CD4-positive, alpha-beta T cell (primary cell): Measurements from ENCODE around the gene CNTFR. TPM values are rescaled to one million over a fixed set of nuclear protein-coding genes. Genes with fewer than 3 reads are reported as not detected.

Experiments used
- ATAC-seq: fragments of 200-7000 bp; cut with Tn5 transposase; one replicate; pipeline ENCODE4 v1.10.0; 2022; ENCODE audit warnings: mild to moderate bottlenecking; ENCODE audit not compliant: poor library complexity
- CTCF ChIA-PET: fragments of 350-600 bp; sonication (Branson Sonifier 250); formaldehyde crosslinking; loops from one replicate; lab custom pipeline; 2021; ENCODE audit warnings: antibody characterized with exemption, inconsistent platforms; lab: Charles Lee
- POLR2A ChIA-PET: fragments of 350-600 bp; sonication (Branson Sonifier 250); formaldehyde crosslinking; loops from one replicate; lab custom pipeline; 2021; ENCODE audit warnings: antibody characterized with exemption, inconsistent platforms; lab: Charles Lee
- DNase-seq, 14 experiments: peaks; one replicate each; pipeline ENCODE4 v3.0.0-alpha.2; 2013 to 2020; ENCODE audit warnings: mixed read lengths in 2 of 14
- H3K27ac ChIP-seq, 2 donors: one replicate each; pipeline versions ENCODE4 v1.5.1 to v1.7.0; 2013; ENCODE audit warnings: low read length in 2 of 2, low read depth in 1 of 2, mild to moderate bottlenecking in 1 of 2
- H3K27me3 ChIP-seq, 2 experiments: 1 replicate in 1 of 2; 2 replicates in 1 of 2; pipeline versions ENCODE4 v1.6.1 to v1.7.0; 2013; ENCODE audit warnings: low read length in 2 of 2, control low read depth in 1 of 2, mild to moderate bottlenecking in 1 of 2, moderate library complexity in 1 of 2; ENCODE audit not compliant: insufficient read depth in 2 of 2, control insufficient read depth in 1 of 2
- H3K36me3 ChIP-seq: one replicate; pipeline ENCODE4 v1.6.1; 2013; ENCODE audit warnings: low read length, control low read depth; ENCODE audit not compliant: insufficient read depth
- H3K4me1 ChIP-seq: one replicate; pipeline ENCODE4 v1.6.1; 2013; ENCODE audit warnings: low read length, control low read depth; ENCODE audit not compliant: insufficient read depth
- H3K4me3 ChIP-seq: one replicate; pipeline ENCODE4 v1.5.1; 2013; ENCODE audit warnings: mild to moderate bottlenecking, low read length, moderate library complexity
- H3K9me3 ChIP-seq, 2 experiments: 1 replicate in 1 of 2; 2 replicates in 1 of 2; pipeline versions ENCODE4 v1.6.1 to v1.7.0; 2013; ENCODE audit warnings: low read length in 2 of 2, mild to moderate bottlenecking in 2 of 2, control low read depth in 1 of 2, moderate library complexity in 1 of 2; ENCODE audit not compliant: control insufficient read depth in 1 of 2, insufficient read depth in 1 of 2
- H3K27ac Mint-ChIP-seq: one replicate; pipeline ENCODE4 v1.8.0; 2020; ENCODE audit warnings: mixed read lengths
- H3K27me3 Mint-ChIP-seq: one replicate; pipeline ENCODE4 v1.8.0; 2021; ENCODE audit warnings: mixed read lengths
- H3K36me3 Mint-ChIP-seq: one replicate; pipeline ENCODE4 v1.8.0; 2021; ENCODE audit warnings: low read depth, mixed read lengths
- H3K4me1 Mint-ChIP-seq: one replicate; pipeline ENCODE4 v1.8.0; 2021; ENCODE audit warnings: low read depth, mixed read lengths
- H3K4me3 Mint-ChIP-seq: one replicate; pipeline ENCODE4 v1.8.0; 2020; ENCODE audit warnings: mild to moderate bottlenecking, mixed read lengths
- H3K9me3 Mint-ChIP-seq: one replicate; pipeline ENCODE4 v1.8.0; 2020; ENCODE audit warnings: mixed read lengths
- CTCF ChIP-seq: fragments of 200-600 bp; IDR thresholded peaks from one replicate; pipeline ENCODE4 v1.8.0; 2022; ENCODE audit warnings: antibody characterized with exemption, mild to moderate bottlenecking
- intact Hi-C, 2 experiments: fragments of 100-400 bp; cut with DNase I in 1 of 2; cut with micrococcal nuclease in 1 of 2; formaldehyde crosslinking; loops; one replicate each; pipeline versions ENCODE4 v1.15.1 to v1.9.0; 2023 to 2025; cut with DNase I, micrococcal nuclease
- total RNA-seq, 174 experiments: library from RNA in 2 of 174; stranded (reverse) in 2 of 174; gene quantifications; one replicate each; pipeline ENCODE4 v1.2.3 and lab custom pipeline; 2021 to 2026

Gene CNTFR
- total RNA-seq, 2 experiments from 2014 or later, result not detected

GRCh38 chr9:34575862-34576596 is 13.5 kb downstream of the CNTFR start:
- no peak overlapping the region for H3K4me3 Mint-ChIP-seq
- ChIA-PET CTCF (interaction anchor here (0.6 kb wide), 1 partner anchor 118 kb away, joined by 3 read pairs; no protein-coding TSS in a partner anchor), POLR2A (no interaction called here)
- ATAC-seq (no peak), DNase-seq (no peak)
- H3K9me3 Mint-ChIP-seq, result no peaks in the 10 kb centered on the region
- H3K4me1 Mint-ChIP-seq, result peaks cover 10% of the 10 kb centered on the region
- Histone ChIP-seq H3K4me1 (peaks cover 13% of the 10 kb centered on the region), H3K27me3 (peaks cover 44 to 54% of the 10 kb centered on the region in 2 experiments), H3K4me3 (no peak overlapping the region), H3K36me3 (no peaks in the 10 kb centered on the region), H3K27ac (no peak overlapping the region), H3K9me3 (peaks cover 0 to 15% of the 10 kb centered on the region in 2 experiments)
- H3K27ac Mint-ChIP-seq, result no peak overlapping the region
- intact Hi-C loops, result no loop called here
- no peak for TF ChIP-seq CTCF
- no peaks in the 10 kb centered on the region for H3K36me3 Mint-ChIP-seq
- H3K27me3 Mint-ChIP-seq, result peaks cover 84% of the 10 kb centered on the region

GRCh38 chr9:34575241-34575640 is 14.3 kb downstream of the CNTFR start:
- Mint-ChIP-seq H3K4me3 (no peak overlapping the region), H3K9me3 (no peaks in the 10 kb centered on the region), H3K4me1 (peaks cover 10% of the 10 kb centered on the region), H3K27me3 (peaks cover 84% of the 10 kb centered on the region), H3K27ac (no peak overlapping the region), H3K36me3 (no peaks in the 10 kb centered on the region)
- ATAC-seq (no peak), DNase-seq (no peak)
- Histone ChIP-seq H3K27me3 (peaks cover 39 to 46% of the 10 kb centered on the region in 2 experiments), H3K27ac (no peak overlapping the region), H3K4me1 (peaks cover 13% of the 10 kb centered on the region), H3K36me3 (no peaks in the 10 kb centered on the region), H3K9me3 (peaks cover 0 to 15% of the 10 kb centered on the region in 2 experiments), H3K4me3 (no peak overlapping the region)
- no peak for TF ChIP-seq CTCF
- ChIA-PET POLR2A (no interaction called here), CTCF (no interaction called here)
- intact Hi-C loops, result no loop called here

GRCh38 chr9:34574571-34574970 is 15.0 kb downstream of the CNTFR start:
- ATAC-seq, result no peak

More at GRCh38 chr9:34574571-34574970, 15.0 kb downstream of the CNTFR start:
- H3K4me1 ChIP-seq, result peaks cover 13% of the 10 kb centered on the region
- POLR2A ChIA-PET, result no interaction called here
- Mint-ChIP-seq H3K4me3 (no peak overlapping the region), H3K27ac (no peak overlapping the region), H3K27me3 (peaks cover 83% of the 10 kb centered on the region), H3K4me1 (peaks cover 10% of the 10 kb centered on the region), H3K36me3 (no peaks in the 10 kb centered on the region), H3K9me3 (no peaks in the 10 kb centered on the region)
- no peak for TF ChIP-seq CTCF
- no peak for DNase-seq
- CTCF ChIA-PET, result interaction anchor here (0.6 kb wide), 1 partner anchor 13 kb away, joined by 3 read pairs; no protein-coding TSS in a partner anchor
- H3K36me3 ChIP-seq, result no peaks in the 10 kb centered on the region
- peaks cover 0 to 15% of the 10 kb centered on the region in 2 experiments for H3K9me3 ChIP-seq
- H3K4me3 ChIP-seq, result no peak overlapping the region
- H3K27me3 ChIP-seq, result peaks cover 33 to 40% of the 10 kb centered on the region in 2 experiments
- no peak overlapping the region for H3K27ac ChIP-seq
- intact Hi-C loops, result no loop called here
